Activated CD4-positive, CD25-positive, alpha-beta regulatory T cell treated with anti-CD3 and anti-CD28 coated beads, Interleukin-2, amount 50 U/mL, for 24 hours (primary cell): ENCODE data around the gene SPCS2.
A peak's percentile ranks its signal among the peaks of the same experiment; 100 is the strongest.
"Not testable (repeated sequence)": the region's sequence is repeated elsewhere in the genome, so short reads cannot be mapped to it uniquely, and the experiment has no call there.

ENCODE experiments used
- ATAC-seq, 2 donors: fragments of 150-1000 bp; cut with Tn5 transposase; one replicate each; pipeline ENCODE4 v1.10.0; 2021; ENCODE audit warnings: mild to moderate bottlenecking in 1 of 2, moderate library complexity in 1 of 2

The SPCS2 gene

GRCh38 chr11:75002516-75002915 lies 53.5 kb downstream of the SPCS2 start:
- ATAC-seq: no peak

GRCh38 chr11:75004215-75004614 lies 55.1 kb downstream of the SPCS2 start:
- no peak for ATAC-seq

- ATAC-seq: no peak
These were observed 62.3 kb downstream of the SPCS2 start for GRCh38 chr11:75011357-75011756.

DNA sequence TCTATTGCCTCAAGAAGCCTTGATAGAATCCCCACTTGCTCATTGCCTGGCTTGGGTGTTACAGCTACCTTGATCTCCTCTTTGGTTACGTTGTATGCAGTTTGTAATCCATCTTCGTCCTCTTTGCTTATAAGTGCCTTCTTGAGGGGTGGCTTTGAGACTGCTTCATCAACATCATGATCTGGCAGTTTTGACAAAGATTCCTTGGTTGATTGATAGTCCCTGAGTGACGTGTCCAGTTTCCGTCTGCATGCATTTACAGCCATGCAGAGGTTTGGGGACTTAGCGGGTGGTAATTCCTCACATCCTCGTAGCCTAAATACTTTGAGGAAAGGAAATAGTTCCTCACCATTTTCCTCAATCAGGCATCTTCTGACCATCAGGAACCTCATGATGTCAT lies 62.8 kb downstream of the SPCS2 start:
- no peak for ATAC-seq

DNA sequence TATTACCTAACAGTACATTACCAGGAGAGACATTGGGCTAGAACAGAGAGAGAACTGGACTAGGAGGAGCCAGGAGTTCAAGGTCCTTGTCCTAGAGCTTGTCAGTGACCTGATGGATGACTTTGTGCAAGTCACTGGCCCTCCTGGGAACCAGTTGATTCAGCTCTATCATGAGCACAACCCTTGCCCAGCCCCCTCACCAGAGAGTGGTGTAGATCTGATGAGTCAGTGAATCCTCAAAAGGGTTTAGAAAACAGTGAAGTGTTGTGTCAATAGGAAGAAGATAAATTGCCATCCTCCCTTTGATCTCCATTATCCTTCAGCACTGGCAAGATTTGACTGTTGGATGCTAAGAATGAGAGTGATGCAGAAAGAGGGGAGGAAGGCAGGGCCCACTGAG lies 64.0 kb downstream of the SPCS2 start:
- no peak for ATAC-seq

GRCh38 chr11:75014129-75014528 lies 65.1 kb downstream of the SPCS2 start:
- no peak for ATAC-seq

DNA sequence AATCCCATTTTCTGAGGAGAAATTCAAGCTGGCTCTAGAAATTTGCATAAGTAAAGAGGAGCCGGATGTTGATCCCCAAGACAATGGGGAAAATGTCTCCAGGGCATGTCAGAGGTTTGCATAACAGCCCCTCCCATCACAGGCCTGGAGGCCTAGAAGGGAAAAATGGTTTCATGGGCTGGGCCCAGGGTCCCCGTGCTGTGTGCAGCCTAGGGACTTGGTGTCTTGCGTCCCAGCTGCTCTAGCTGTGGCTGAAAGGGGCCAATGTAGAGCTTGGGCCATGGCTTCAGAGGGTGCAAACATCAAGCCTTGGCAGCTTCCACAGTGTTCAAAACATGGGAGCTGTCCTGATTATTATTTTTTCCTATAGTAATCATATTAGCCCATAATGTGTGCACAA lies 70.1 kb downstream of the SPCS2 start:
- ATAC-seq: not testable (repeated sequence)

DNA sequence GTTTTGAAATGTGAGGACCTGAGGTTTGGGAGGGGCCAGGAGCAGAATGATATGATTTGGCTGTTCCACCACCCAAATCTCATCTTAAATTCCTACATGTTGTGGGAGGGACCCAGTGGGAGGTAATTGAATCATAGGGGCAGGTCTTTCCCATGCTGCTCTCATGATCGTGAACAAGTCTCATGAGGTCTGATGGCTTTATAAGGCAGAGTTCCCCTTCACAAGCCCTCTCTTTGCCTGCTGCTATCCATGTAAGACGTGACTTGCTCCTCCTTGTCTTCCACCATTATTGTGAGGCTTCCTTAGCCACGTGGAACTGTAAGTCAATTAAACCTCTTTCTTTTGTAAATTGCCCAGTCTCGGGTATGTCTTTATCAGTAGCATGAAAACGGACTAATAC lies 71.3 kb downstream of the SPCS2 start:
- ATAC-seq: not testable (repeated sequence)

DNA sequence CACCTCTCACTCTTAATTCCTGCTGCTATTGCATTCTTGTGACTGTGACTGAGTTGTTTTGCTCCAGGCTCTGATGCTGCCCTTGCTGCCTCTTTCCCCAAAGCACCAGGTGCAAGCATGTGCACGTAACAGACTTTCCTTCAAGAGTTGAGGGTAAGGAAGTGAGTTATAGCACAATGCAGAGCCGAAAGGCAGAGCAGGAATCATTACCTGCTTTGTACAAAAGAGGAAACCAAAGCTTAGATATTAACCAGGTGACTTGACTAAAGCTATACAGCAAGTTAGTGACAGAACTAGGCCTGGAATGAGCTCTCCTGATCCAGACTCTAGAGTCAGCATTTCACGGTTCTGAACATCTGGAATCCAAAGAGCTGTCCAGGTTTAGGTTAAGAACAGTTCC lies 73.2 kb downstream of the SPCS2 start:
- no peak for ATAC-seq

GRCh38 chr11:75022759-75023396 lies 73.8 kb downstream of the SPCS2 start:
- ATAC-seq: peak; percentile 72 to 76

- ATAC-seq: no peak
These were observed 74.5 kb downstream of the SPCS2 start for GRCh38 chr11:75023446-75024067.

DNA sequence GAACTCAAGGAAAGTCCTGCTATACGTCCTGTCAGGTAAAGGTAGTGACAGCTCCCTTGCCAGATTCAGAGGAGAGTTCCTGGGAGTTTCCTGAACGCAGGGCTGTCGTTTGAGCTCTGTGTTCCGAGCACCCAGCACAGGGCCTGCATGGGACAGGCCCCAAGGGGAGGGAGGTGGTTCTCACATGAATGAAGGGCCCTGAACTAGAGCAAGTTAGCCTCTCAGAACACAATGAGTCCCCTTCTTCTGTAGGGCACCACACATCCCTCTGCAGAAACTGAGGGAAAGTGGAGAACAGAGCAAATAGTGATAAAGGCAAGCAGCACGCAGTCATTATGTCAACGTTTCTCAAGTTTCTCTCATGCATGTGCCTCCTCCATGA lies 75.0 kb downstream of the SPCS2 start:
- ATAC-seq: no peak

DNA sequence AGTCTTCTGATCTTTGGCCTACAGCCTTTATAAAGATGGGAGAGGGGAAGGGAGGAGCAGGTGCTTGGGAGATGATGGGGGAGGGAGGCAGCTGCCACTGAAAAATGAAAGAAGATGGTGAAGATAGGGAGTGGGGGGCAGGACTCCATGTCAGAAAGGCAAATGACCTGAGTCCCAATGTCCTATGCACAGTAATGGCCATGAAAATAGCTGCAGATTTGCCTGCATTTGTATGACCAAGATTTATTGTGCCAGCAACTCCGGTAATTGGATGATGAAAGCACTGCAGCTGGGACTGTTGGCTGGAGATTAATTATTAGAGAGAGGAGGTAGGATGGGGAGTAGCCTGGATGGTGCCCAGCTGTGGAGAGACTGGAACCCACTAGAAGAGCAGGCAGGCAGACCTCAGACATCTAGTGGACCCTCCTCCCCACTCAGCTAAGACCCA lies 75.7 kb downstream of the SPCS2 start:
- no peak for ATAC-seq

DNA sequence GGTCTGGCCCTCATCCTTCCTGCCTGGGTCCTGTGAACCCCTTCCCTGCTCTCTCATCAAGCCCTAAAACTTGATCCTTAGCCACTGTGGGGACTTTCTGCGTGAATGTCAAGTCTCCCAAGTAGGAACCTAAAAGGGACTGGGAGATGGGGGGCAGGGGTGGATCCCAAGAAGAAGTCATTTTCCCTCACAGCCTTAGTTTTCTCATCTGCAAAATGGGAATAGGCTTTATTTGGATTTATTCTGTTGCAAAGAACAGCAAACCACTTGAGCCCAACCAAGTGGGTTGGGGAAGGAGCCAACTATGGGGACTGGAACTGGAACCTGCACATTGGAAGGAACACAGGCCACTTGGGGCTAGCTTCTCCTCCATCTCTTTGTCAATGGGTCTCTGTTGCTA lies 76.5 kb downstream of the SPCS2 start:
- ATAC-seq: no peak

GRCh38 chr11:75028321-75028720 lies 79.3 kb downstream of the SPCS2 start:
- no peak for ATAC-seq
